ENCODE results near the gene KRTAP25-1.

KRTAP25-1 gene

DNA sequence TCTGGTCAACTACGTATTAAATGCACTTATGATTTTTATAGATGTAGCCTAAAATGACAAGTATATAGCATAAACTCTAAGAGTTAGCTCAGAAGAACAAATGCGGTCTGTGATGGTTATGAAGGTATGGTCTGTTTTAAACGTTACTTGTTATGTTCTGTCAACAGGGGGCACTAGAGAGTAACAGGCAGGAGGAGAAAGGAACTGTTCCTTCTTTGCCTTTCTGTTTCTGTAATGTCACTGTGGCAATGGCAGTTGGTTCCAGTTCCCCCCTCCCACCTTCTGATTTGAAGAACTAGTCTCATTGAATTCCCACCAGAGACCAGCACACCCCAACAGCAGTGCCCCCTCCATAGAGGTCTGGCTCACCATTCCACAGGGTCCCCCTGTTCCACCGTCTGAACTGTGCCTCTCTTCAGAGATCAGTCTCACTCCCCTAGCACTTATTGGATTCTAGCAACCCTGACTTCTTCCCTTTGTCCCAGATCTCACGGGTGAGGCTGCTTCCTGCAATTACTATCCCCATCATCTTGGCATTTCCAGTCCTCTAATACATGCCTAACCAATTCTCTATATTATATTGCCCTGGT lies 20.6 kb downstream of the KRTAP25-1 start:
- no peak overlapping the region for H3K27ac ChIP-seq
- TF ChIP-seq, protein P1, sequence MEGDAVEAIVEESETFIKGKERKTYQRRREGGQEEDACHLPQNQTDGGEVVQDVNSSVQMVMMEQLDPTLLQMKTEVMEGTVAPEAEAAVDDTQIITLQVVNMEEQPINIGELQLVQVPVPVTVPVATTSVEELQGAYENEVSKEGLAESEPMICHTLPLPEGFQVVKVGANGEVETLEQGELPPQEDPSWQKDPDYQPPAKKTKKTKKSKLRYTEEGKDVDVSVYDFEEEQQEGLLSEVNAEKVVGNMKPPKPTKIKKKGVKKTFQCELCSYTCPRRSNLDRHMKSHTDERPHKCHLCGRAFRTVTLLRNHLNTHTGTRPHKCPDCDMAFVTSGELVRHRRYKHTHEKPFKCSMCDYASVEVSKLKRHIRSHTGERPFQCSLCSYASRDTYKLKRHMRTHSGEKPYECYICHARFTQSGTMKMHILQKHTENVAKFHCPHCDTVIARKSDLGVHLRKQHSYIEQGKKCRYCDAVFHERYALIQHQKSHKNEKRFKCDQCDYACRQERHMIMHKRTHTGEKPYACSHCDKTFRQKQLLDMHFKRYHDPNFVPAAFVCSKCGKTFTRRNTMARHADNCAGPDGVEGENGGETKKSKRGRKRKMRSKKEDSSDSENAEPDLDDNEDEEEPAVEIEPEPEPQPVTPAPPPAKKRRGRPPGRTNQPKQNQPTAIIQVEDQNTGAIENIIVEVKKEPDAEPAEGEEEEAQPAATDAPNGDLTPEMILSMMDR (IDR thresholded peaks at IDR 0.05; ENCODE audit: low read depth, low read length), result peak; percentile 72
- DNase-seq, result no peak

DNA sequence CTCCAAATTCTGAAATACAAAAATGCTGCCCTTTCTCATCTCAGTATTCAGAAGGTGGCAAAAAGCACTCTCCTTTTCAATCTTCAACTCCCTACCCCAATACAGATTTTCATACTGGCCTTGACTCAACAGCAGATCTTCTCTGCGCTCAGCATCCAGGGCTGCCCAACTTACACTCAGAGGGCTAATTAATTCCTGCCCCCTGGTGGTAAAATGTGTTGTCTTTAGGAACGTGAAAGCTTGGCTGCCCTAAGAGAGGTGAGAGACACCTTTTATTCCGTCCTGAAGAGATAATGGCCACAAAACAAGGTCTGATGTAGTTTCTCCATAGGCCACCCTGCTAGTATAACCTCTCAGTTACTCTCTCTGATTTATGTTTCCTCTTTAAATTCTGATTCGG lies 31.5 kb downstream of the KRTAP25-1 start:
- DNase-seq, result peak; percentile 50
- TF ChIP-seq, protein P1 (IDR thresholded peaks at IDR 0.05; ENCODE audit: low read depth, low read length), result peak; percentile 62
- no peaks in the 10 kb centered on the region for H3K36me3 ChIP-seq
- H3K27me3 ChIP-seq (ENCODE audit: insufficient read depth, low read depth, severe bottlenecking), result peaks cover 5% of the 10 kb centered on the region
- H3K27ac ChIP-seq, result no peak overlapping the region
- no peaks in the 10 kb centered on the region for H3K9me3 ChIP-seq (ENCODE audit: severe bottlenecking)
- no peak overlapping the region for H3K4me3 ChIP-seq (ENCODE audit: low read depth, low read length)

More for the DNA sequence above, 20.6 kb downstream of the KRTAP25-1 start:
- peaks cover 57% of the 10 kb centered on the region for H3K27me3 ChIP-seq (ENCODE audit: insufficient read depth, low read depth, severe bottlenecking)
- H3K4me3 ChIP-seq (ENCODE audit: low read depth, low read length), result no peak overlapping the region
- H3K9me3 ChIP-seq (ENCODE audit: severe bottlenecking), result peaks cover 2% of the 10 kb centered on the region
- no peaks in the 10 kb centered on the region for H3K36me3 ChIP-seq

DNA sequence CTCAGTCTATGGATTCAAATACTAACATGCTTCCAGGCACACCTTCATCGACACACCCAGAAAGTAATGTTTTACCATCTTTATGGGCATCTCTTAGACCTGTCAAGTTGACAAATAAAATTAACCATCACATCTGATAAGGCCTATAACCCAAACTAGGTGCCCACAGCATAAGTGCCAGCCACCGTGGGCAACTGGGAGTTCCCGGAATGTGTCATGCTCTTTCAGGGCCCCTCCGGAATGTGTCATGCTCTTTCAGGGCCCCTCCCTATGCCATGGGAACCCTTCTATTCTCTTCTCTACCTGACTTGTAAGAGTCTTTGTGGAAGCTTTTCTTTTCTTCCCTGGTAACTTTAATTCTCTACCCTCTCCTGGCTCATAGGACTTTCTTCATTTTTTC lies 33.2 kb downstream of the KRTAP25-1 start:
- DNase-seq, result no peak
- Histone ChIP-seq H3K27ac (no peak overlapping the region), H3K27me3 (ENCODE audit: insufficient read depth, low read depth, severe bottlenecking) (no peaks in the 10 kb centered on the region), H3K4me3 (ENCODE audit: low read depth, low read length) (no peak overlapping the region), H3K9me3 (ENCODE audit: severe bottlenecking) (no peaks in the 10 kb centered on the region), H3K36me3 (no peaks in the 10 kb centered on the region)
- TF ChIP-seq, protein P1 (IDR thresholded peaks at IDR 0.05; ENCODE audit: low read depth, low read length), result no peak

DNA sequence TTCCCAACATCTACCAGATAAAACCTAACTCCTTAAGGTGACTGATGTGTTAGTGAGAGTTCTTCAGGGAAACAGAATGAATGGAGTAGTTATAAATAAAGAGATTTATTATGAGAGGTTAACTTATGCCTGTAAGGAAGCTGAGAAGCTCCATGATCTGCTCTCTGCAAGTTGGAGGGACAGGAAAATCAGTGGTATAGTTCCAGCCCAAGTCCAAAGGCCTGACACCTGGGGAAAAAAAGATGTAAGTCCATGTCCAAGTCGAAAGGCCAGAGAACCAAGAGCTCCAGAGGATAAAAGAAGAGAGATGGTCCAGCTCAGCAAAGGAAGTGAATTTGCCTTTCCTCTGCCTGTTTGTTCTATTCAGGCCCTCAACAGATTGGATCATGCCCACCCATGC lies 33.6 kb downstream of the KRTAP25-1 start:
- no peak overlapping the region for H3K4me3 ChIP-seq (ENCODE audit: low read depth, low read length)
- H3K9me3 ChIP-seq (ENCODE audit: severe bottlenecking), result no peaks in the 10 kb centered on the region
- no peak for DNase-seq
- TF ChIP-seq, protein P1 (IDR thresholded peaks at IDR 0.05; ENCODE audit: low read depth, low read length), result no peak
- no peaks in the 10 kb centered on the region for H3K36me3 ChIP-seq
- no peak overlapping the region for H3K27ac ChIP-seq
- H3K27me3 ChIP-seq (ENCODE audit: insufficient read depth, low read depth, severe bottlenecking), result no peaks in the 10 kb centered on the region

DNA sequence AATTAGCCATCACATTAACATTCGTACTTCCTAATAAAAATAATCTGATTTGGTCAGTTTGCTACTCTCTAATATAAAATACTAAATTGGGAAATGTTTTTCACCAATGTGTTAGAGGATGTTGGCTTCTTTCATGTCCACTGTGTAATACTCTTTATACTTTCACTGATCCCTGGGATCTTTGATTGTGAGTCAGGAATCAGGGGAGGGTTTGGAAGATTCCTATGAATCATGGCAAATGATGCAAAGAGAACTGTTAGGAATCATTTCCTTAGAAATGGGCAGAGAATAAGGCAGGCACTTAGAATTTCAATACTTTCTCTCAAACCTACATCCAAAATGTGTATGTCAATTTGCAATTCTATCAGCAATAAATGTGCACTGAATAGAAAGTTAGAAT lies 37.5 kb downstream of the KRTAP25-1 start:
- no peaks in the 10 kb centered on the region for H3K27me3 ChIP-seq (ENCODE audit: insufficient read depth, low read depth, severe bottlenecking)
- H3K27ac ChIP-seq, result no peak overlapping the region
- no peaks in the 10 kb centered on the region for H3K9me3 ChIP-seq (ENCODE audit: severe bottlenecking)
- H3K4me3 ChIP-seq (ENCODE audit: low read depth, low read length), result no peak overlapping the region
- TF ChIP-seq, protein P1 (IDR thresholded peaks at IDR 0.05; ENCODE audit: low read depth, low read length), result no peak
- DNase-seq, result no peak
- no peaks in the 10 kb centered on the region for H3K36me3 ChIP-seq

DNA sequence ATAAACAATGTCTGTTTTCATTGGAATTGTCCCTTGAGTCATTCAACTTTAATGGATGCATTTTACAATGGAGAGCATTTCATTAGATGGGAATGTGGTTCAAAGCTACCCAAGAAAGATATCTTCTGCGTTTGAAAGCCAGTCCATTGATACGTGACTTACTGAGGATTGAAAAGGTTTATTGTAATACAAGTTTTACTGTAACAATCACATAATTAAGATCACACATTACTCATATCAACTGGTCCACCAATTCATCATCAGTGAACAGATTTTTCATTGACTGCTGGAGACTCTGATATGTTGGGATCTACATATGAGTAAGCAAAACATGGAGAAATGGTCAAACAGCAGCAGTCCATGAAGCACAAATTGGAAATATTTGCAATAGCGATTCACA lies 39.4 kb downstream of the KRTAP25-1 start:
- no peaks in the 10 kb centered on the region for H3K36me3 ChIP-seq
- H3K27ac ChIP-seq, result no peak overlapping the region
- TF ChIP-seq, protein P1 (IDR thresholded peaks at IDR 0.05; ENCODE audit: low read depth, low read length), result no peak
- H3K4me3 ChIP-seq (ENCODE audit: low read depth, low read length), result no peak overlapping the region
- H3K9me3 ChIP-seq (ENCODE audit: severe bottlenecking), result no peaks in the 10 kb centered on the region
- H3K27me3 ChIP-seq (ENCODE audit: insufficient read depth, low read depth, severe bottlenecking), result no peaks in the 10 kb centered on the region
- no peak for DNase-seq
